H1 (cell line): Measurements from ENCODE around the gene RUSC2. TPM values are rescaled to one million over a fixed set of nuclear protein-coding genes. Genes with fewer than 3 reads are reported as not detected.
"Not testable (repeated sequence)": the region's sequence is repeated elsewhere in the genome, so short reads cannot be mapped to it uniquely, and the experiment has no call there.

ENCODE experiments used
- CTCF ChIA-PET: fragments of 300-600 bp; sonication (Branson Sonifier 250); formaldehyde crosslinking; loops from one replicate; lab custom pipeline; 2021; ENCODE audit not compliant: partially characterized antibody; lab: Charles Lee
- POLR2A ChIA-PET: fragments of 300-600 bp; sonication (Branson Sonifier 250); formaldehyde crosslinking; loops from one replicate; lab custom pipeline; 2021; ENCODE audit warnings: inconsistent platforms; ENCODE audit not compliant: partially characterized antibody; lab: Charles Lee
- DNase-seq, 2 experiments: peaks; one replicate each; pipeline versions ENCODE4 v3.0.0 to v3.0.0-alpha.2; 2010 to 2022; ENCODE audit warnings: low spot score in 2 of 2, low read depth in 1 of 2, mixed read lengths in 1 of 2
- FAIRE-seq: peaks from 2 replicates; lab custom pipeline; 2011; peaks lifted over from hg19 to GRCh38; lab: Jason Lieb, UNC
- H2AFZ ChIP-seq: 2 replicates; pipeline ENCODE4 v1.8.1; 2012; ENCODE audit warnings: low read length, inconsistent platforms
- H2AK5ac ChIP-seq: 2 replicates; pipeline ENCODE4 v1.6.1; 2013; ENCODE audit warnings: low read depth, low read length
- H2BK120ac ChIP-seq: replicated peaks from 2 replicates; pipeline ENCODE3; 2013; ENCODE audit warnings: low read depth, low read length, inconsistent platforms
- H2BK12ac ChIP-seq: 2 replicates; pipeline ENCODE4 v1.6.1; 2013; ENCODE audit warnings: low read depth, low read length
- H2BK15ac ChIP-seq: 2 replicates; pipeline ENCODE4 v1.6.1; 2013; ENCODE audit warnings: low read length
- H2BK20ac ChIP-seq: 2 replicates; pipeline ENCODE4 v1.6.1; 2013; ENCODE audit warnings: low read length
- H2BK5ac ChIP-seq: 2 replicates; pipeline ENCODE4 v1.6.1; 2013; ENCODE audit warnings: low read depth, low read length
- H3K14ac ChIP-seq: 2 replicates; pipeline ENCODE4 v1.6.1; 2013; ENCODE audit warnings: inconsistent platforms; ENCODE audit not compliant: insufficient read length
- H3K18ac ChIP-seq: 2 replicates; pipeline ENCODE4 v1.6.1; 2013; ENCODE audit warnings: low read length; ENCODE audit errors: extremely low read depth
- H3K23ac ChIP-seq: 2 replicates; pipeline ENCODE4 v1.6.1; 2013; ENCODE audit warnings: inconsistent platforms; ENCODE audit not compliant: insufficient read length
- H3K23me2 ChIP-seq: 2 replicates; pipeline ENCODE4 v1.6.1; 2013; ENCODE audit warnings: low read depth, low read length
- H3K27ac ChIP-seq: 2 replicates; pipeline ENCODE4 v1.6.1; 2011; ENCODE audit warnings: low read depth, low read length, inconsistent platforms
- H3K27me3 ChIP-seq, 4 experiments: replicated peaks in 1 of 4; 1 replicate in 1 of 4; 2 replicates in 3 of 4; pipeline versions ENCODE4 v1.6.1 to v1.8.1; 2011 to 2013; ENCODE audit warnings: low read length in 3 of 4, mild to moderate bottlenecking in 3 of 4, inconsistent platforms in 2 of 4, mixed read lengths in 2 of 4, moderate library complexity in 1 of 4; ENCODE audit not compliant: control insufficient read depth in 3 of 4, insufficient read depth in 3 of 4; ENCODE audit errors: extremely low read depth in 1 of 4
- H3K36me3 ChIP-seq, 4 experiments: 2 replicates each; pipeline versions ENCODE4 v1.6.1 to v1.8.1; 2011 to 2013; ENCODE audit warnings: mild to moderate bottlenecking in 4 of 4, low read length in 3 of 4, moderate library complexity in 2 of 4, control low read depth in 1 of 4, inconsistent platforms in 1 of 4; ENCODE audit not compliant: insufficient read depth in 4 of 4, control insufficient read depth in 2 of 4
- H3K4ac ChIP-seq: replicated peaks from 2 replicates; pipeline ENCODE3; 2013; ENCODE audit warnings: low read length, low read depth, mixed read lengths, inconsistent platforms; ENCODE audit not compliant: insufficient read length
- H3K4me1 ChIP-seq, 4 experiments: replicated peaks in 1 of 4; 1 replicate in 1 of 4; 2 replicates in 3 of 4; pipeline versions ENCODE4 v1.6.1 to v1.8.1; 2011 to 2013; ENCODE audit warnings: low read length in 3 of 4, inconsistent platforms in 2 of 4, mixed read lengths in 1 of 4; ENCODE audit not compliant: insufficient read depth in 4 of 4, control insufficient read depth in 3 of 4
- H3K4me2 ChIP-seq, 2 experiments: 2 replicates each; pipeline versions ENCODE4 v1.6.1 to v1.8.1; 2011 to 2013; ENCODE audit warnings: low read depth in 2 of 2, low read length in 2 of 2, control low read depth in 1 of 2, inconsistent platforms in 1 of 2, mild to moderate bottlenecking in 1 of 2; ENCODE audit not compliant: insufficient read depth in 1 of 2
- H3K4me3 ChIP-seq, 4 experiments: fragments of 200-600, 300-600 bp in 1 of 4; sonication (generic), shearing (Covaris generic), sonication (Bioruptor Twin) in 1 of 4; 2 replicates each; pipeline versions ENCODE4 v1.5.1 to v1.8.1; 2011 to 2016; ENCODE audit warnings: low read length in 4 of 4, low read depth in 3 of 4, control low read depth in 2 of 4, inconsistent platforms in 2 of 4, mild to moderate bottlenecking in 2 of 4, mixed read lengths in 1 of 4, moderate library complexity in 1 of 4; ENCODE audit not compliant: insufficient read depth in 2 of 4; ENCODE audit errors: extremely low read depth in 1 of 4
- H3K56ac ChIP-seq: replicated peaks from 2 replicates; pipeline ENCODE3; 2013; ENCODE audit warnings: low read depth, mild to moderate bottlenecking, mixed read lengths, low read length, inconsistent platforms; ENCODE audit not compliant: insufficient read length
- H3K79me1 ChIP-seq: 2 replicates; pipeline ENCODE4 v1.6.1; 2013; ENCODE audit warnings: low read depth, low read length, control low read depth
- H3K79me2 ChIP-seq, 2 experiments: 2 replicates each; pipeline versions ENCODE4 v1.6.1 to v1.8.1; 2012 to 2013; ENCODE audit warnings: low read length in 2 of 2, mild to moderate bottlenecking in 2 of 2, inconsistent platforms in 1 of 2; ENCODE audit not compliant: insufficient read depth in 2 of 2, control insufficient read depth in 1 of 2
- H3K9ac ChIP-seq, 4 experiments: replicated peaks in 1 of 4; 1 replicate in 1 of 4; 2 replicates in 3 of 4; pipeline versions ENCODE4 v1.6.1 to v1.8.1; 2011 to 2013; ENCODE audit warnings: low read depth in 3 of 4, low read length in 3 of 4, control low read depth in 2 of 4, mild to moderate bottlenecking in 2 of 4, moderate library complexity in 2 of 4, inconsistent platforms in 1 of 4; ENCODE audit errors: extremely low read depth in 1 of 4
- H3K9me3 ChIP-seq, 2 experiments: 2 replicates each; pipeline versions ENCODE4 v1.6.1 to v1.8.1; 2012 to 2013; ENCODE audit warnings: mild to moderate bottlenecking in 2 of 2, moderate library complexity in 2 of 2, control low read depth in 1 of 2, inconsistent platforms in 1 of 2, low read depth in 1 of 2, low read length in 1 of 2, mixed read lengths in 1 of 2; ENCODE audit not compliant: insufficient read depth in 2 of 2
- H4K20me1 ChIP-seq, 2 experiments: replicated peaks in 1 of 2; 2 replicates each; pipeline versions ENCODE3 to v1.8.1; 2011 to 2013; ENCODE audit warnings: inconsistent platforms in 2 of 2, low read length in 2 of 2, mild to moderate bottlenecking in 1 of 2; ENCODE audit not compliant: insufficient read depth in 2 of 2, control insufficient read depth in 1 of 2
- H4K5ac ChIP-seq: 2 replicates; pipeline ENCODE4 v1.6.1; 2013; ENCODE audit warnings: low read length, low read depth, mixed read lengths, inconsistent platforms; ENCODE audit not compliant: insufficient read length
- H4K8ac ChIP-seq: 2 replicates; pipeline ENCODE4 v1.8.0; 2013; ENCODE audit warnings: mild to moderate bottlenecking, moderate library complexity, low read length, inconsistent platforms; ENCODE audit not compliant: insufficient read depth; ENCODE audit errors: extremely low read depth
- H4K91ac ChIP-seq: replicated peaks from 2 replicates; pipeline ENCODE3; 2013; ENCODE audit warnings: low read length, mixed read lengths, inconsistent platforms; ENCODE audit not compliant: insufficient read length
- WGBS, 2 experiments: shearing (Covaris generic) in 1 of 2; methylation state at CpG; one replicate each; pipeline versions ENCODE4 v1.1.6 to v1.1.7; 2013 to 2015; ENCODE audit warnings: low lambda C conversion rate in 2 of 2, mixed read lengths in 2 of 2, inconsistent platforms in 1 of 2, low coverage in 1 of 2, missing lambda C conversion rate in 1 of 2; ENCODE audit not compliant: insufficient replicate concordance in 2 of 2, insufficient coverage in 1 of 2, insufficient read length in 1 of 2; ENCODE audit errors: extremely low coverage in 1 of 2, missing lambda C conversion rate in 1 of 2; 5-methylcytosine and 5-hydroxymethylcytosine counted together
- polyA plus RNA-seq, 7 experiments: library from polyadenylated mRNA; depleted of rRNA in 3 of 7; stranded (reverse) in 5 of 7; unstranded in 2 of 7; fragments of >200 nt in 5 of 7; fragments of 200-250 nt in 2 of 7; gene quantifications; 1 replicate in 5 of 7; 2 replicates in 1 of 7; 4 replicates in 1 of 7; pipeline versions ENCODE4 v1.2.1 to v1.2.3, GENCODE V29; 2011 to 2013; ENCODE audit warnings: missing spikeins in 2 of 7, mixed read lengths in 2 of 7
- total RNA-seq: library from RNA; stranded (reverse); fragmentation: NEBNext Ultra II Directional; extraction: Animal tissue kit (Norgen Biotek cat#: 25700); gene quantifications from 2 replicates; pipeline ENCODE4 v1.2.1, GENCODE V29; 2021

The RUSC2 gene
- total and polyA plus RNA-seq, 2 of the 8 experiments (the other 6 are each of a cell fraction or from before 2014, with no cell fraction given): 4.2 to 7.9 TPM

DNA sequence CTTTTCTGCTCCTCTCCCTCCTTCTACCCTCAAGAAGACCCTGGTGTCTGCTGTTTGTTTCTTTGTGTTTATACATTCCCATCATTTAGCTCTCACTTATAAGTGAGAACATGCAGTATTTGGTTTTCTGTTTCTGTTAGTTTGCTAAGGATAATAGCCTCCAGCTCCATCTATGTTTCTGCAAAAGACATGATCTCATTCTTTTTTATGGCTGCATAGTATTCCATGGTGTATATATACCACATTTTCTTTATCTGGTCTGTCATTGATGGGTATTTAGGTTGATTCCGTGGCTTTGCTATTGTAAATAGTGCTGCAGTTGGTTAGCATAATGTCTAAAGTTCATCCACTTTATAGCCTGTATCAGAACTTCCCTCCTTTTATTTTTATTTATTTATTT lies 3.2 kb downstream of the RUSC2 start:
- H2BK20ac ChIP-seq, H2BK120ac ChIP-seq, H2AFZ ChIP-seq, H3K9ac ChIP-seq, H3K4me1 ChIP-seq, H2BK15ac ChIP-seq, H2BK5ac ChIP-seq, H2AK5ac ChIP-seq, FAIRE-seq, H4K8ac ChIP-seq, H3K23ac ChIP-seq, H3K79me1 ChIP-seq, DNase-seq, H3K27me3 ChIP-seq, CTCF ChIA-PET, H3K36me3 ChIP-seq, H3K18ac ChIP-seq, H4K91ac ChIP-seq, H3K4me2 ChIP-seq, H4K20me1 ChIP-seq, H4K5ac ChIP-seq, H3K79me2 ChIP-seq, H3K14ac ChIP-seq, H3K9me3 ChIP-seq, H3K4me3 ChIP-seq, H2BK12ac ChIP-seq, H3K4ac ChIP-seq, H3K27ac ChIP-seq, POLR2A ChIA-PET, H3K56ac ChIP-seq: not testable (repeated sequence)
- 82% methylated on average over 1 of the region's 1 CpG; no CpG with 5 or more reads in 1 of the 2 experiments for WGBS, 2 experiments
- H3K23me2 ChIP-seq: peaks cover 18% of the 10 kb centered on the region
